ENCODE measurements around the gene SYNGR2.
A peak's percentile ranks its signal among the peaks of the same experiment; 100 is the strongest.

Gene SYNGR2

DNA sequence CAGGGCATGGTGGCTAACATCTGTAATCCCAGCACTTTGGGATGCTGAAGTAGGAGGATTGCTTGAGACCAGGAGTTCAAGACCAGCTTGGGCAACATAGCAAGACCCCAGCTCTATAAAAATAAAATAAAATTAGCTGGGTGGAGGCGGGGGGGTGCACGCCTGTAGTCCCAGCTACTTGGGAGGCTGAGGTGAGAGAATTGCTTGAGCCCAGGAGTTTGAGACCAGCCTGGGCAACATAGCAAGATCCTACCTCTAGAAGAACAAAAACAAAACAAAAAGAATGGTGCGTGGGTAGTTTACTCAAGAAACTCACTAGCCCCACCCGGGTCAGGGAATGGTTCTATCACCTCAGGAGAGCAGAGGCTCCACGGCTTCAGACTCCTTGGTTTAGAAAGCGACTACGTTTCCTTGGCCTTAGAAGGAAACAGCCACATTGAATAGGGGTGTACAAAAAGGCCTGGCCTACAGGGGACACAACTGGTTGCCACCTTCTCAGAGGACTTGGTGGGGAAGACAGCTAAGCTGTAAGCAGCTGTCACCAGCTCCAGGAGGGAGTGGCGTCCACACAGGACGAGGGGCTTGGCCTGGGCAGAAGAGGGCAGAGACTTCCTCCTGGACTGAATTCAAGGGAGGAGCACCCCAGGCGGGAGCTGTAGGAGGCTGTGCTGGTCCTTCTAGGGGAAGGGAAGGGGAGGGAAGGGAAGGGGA lies 17.8 kb downstream of the SYNGR2 start:
- Mint-ChIP-seq H3K9me3 (ENCODE audit: low read depth) (no peaks in the 10 kb centered on the region), H3K27me3 (no peaks in the 10 kb centered on the region)

DNA sequence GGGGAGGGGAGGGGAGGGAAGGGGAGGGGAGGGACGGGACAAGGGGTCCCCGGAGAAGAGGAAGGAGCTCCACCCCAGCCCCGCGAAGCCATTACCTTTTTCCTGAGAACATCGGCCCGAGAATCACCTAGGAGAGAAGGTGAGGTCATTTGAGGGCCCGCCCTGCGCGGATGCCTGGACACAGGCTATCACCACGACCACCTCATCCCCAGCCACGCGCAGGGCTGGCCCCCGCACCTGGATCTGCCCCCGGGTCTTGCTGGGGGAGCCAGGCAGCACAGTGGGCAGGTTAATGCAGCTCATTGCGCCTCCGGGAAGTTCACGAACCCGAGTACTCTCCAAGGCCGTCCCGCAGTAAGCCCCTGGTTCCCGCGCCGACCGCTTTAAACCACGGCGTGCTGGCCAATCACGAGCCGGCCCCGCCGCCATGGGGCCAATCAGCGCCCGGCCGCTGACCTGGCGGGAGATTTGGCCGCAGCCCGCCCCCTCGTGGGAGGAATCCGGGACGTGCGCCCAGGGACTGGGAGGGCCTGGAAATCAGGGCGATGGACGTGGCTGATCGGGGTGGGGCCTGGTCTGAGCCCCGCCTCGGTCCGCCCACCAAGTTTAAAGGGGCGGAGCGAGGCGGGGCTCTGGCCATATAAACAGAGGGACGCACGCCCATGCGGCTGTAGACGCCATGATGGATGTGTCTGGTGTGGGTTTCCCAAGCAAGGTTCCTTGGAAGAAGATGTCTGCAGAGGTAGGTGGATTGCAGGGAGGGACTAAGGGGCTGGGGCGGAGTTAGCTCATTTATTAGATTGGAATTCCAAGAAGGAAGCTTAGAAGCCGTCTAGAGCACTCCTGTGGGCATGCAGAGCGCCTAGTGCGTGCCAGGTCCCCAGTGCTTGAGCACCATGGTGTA lies 18.6 kb downstream of the SYNGR2 start, which contains the start of the genes AFMID and TK1:
AFMID (plus strand) TSS at position 671 of the 904 bp plus-strand sequence; CDS start at position 680, 9 bp downstream.
TK1 (minus strand) TSS at position 361 of the 904 bp plus-strand sequence; CDS start at position 303, 58 bp downstream.
- peak within 1 kb of the TSS; percentile 64 for H3K27ac Mint-ChIP-seq
- peak within 1 kb of the TSS; percentile 90 for H3K4me3 Mint-ChIP-seq
- no peaks in the 10 kb centered on the region for H3K27me3 Mint-ChIP-seq
- H3K36me3 Mint-ChIP-seq: no peaks in the 10 kb centered on the region
- peaks cover 12% of the 10 kb centered on the region for H3K4me1 Mint-ChIP-seq (ENCODE audit: low read depth)
- H3K9me3 Mint-ChIP-seq (ENCODE audit: low read depth): no peaks in the 10 kb centered on the region

More for the DNA sequence above, 17.8 kb downstream of the SYNGR2 start:
- peak overlapping the region; percentile 61 for H3K27ac Mint-ChIP-seq
- peak overlapping the region; percentile 80 for H3K4me3 Mint-ChIP-seq
- H3K36me3 Mint-ChIP-seq: no peaks in the 10 kb centered on the region
- H3K4me1 Mint-ChIP-seq (ENCODE audit: low read depth): peaks cover 12% of the 10 kb centered on the region

GRCh38 chr17:78196716-78197115 lies 28.3 kb downstream of the SYNGR2 start:
- H3K27me3 Mint-ChIP-seq: no peaks in the 10 kb centered on the region
- no peaks in the 10 kb centered on the region for H3K4me1 Mint-ChIP-seq (ENCODE audit: low read depth)
- H3K36me3 Mint-ChIP-seq: no peaks in the 10 kb centered on the region
- H3K9me3 Mint-ChIP-seq (ENCODE audit: low read depth): no peaks in the 10 kb centered on the region
- H3K4me3 Mint-ChIP-seq: no peak overlapping the region
- no peak overlapping the region for H3K27ac Mint-ChIP-seq

DNA sequence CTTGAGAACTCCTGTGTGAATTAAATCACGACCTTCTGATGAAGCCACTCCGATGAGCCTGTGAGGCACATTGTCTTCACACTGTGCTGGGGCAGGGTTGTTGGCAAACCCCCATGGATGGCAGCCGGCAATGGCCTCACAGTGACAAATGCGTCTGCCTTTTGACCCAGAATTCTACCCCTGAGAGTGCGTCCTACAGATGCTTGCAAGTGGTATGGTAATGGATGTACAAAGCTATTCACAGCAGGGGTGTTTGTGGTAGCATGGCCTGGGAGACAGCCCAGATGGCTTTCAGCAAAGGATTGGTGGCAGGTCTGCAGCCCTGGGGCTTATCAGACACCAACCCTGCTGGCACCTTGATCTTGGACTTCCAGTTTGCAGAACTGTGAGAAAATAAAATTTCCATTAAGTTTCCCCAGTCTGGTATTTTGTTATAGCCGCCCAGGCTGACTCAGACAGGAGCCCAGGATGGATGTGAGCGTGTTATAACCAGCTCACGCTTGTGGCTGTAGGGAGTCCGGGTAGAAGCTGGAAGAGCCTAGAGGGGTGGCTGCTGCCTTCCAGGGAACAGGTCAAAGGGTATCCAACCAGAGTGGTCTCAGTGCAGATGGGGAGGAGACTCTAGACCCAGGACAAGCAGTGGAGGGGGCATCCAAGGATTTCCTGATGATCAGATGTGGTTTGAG lies 28.9 kb downstream of the SYNGR2 start:
- no peak overlapping the region for H3K27ac Mint-ChIP-seq

GRCh38 chr17:78200451-78200850 lies 32.1 kb downstream of the SYNGR2 start:
- Mint-ChIP-seq H3K4me1 (ENCODE audit: low read depth) (no peaks in the 10 kb centered on the region), H3K27me3 (no peaks in the 10 kb centered on the region), H3K9me3 (ENCODE audit: low read depth) (no peaks in the 10 kb centered on the region), H3K36me3 (peaks cover 3% of the 10 kb centered on the region), H3K27ac (no peak overlapping the region), H3K4me3 (no peak overlapping the region)

More for the DNA sequence above, 28.9 kb downstream of the SYNGR2 start:
- Mint-ChIP-seq H3K4me3 (no peak overlapping the region), H3K27me3 (no peaks in the 10 kb centered on the region), H3K9me3 (ENCODE audit: low read depth) (no peaks in the 10 kb centered on the region), H3K4me1 (ENCODE audit: low read depth) (no peaks in the 10 kb centered on the region), H3K36me3 (no peaks in the 10 kb centered on the region)

- H3K9me3 Mint-ChIP-seq (ENCODE audit: low read depth): no peaks in the 10 kb centered on the region
- H3K4me3 Mint-ChIP-seq: no peak overlapping the region
- H3K27me3 Mint-ChIP-seq: no peaks in the 10 kb centered on the region
- no peaks in the 10 kb centered on the region for H3K4me1 Mint-ChIP-seq (ENCODE audit: low read depth)
- no peak overlapping the region for H3K27ac Mint-ChIP-seq
- peaks cover 3% of the 10 kb centered on the region for H3K36me3 Mint-ChIP-seq
These were observed 34.3 kb downstream of the SYNGR2 start for GRCh38 chr17:78202666-78203065.

DNA sequence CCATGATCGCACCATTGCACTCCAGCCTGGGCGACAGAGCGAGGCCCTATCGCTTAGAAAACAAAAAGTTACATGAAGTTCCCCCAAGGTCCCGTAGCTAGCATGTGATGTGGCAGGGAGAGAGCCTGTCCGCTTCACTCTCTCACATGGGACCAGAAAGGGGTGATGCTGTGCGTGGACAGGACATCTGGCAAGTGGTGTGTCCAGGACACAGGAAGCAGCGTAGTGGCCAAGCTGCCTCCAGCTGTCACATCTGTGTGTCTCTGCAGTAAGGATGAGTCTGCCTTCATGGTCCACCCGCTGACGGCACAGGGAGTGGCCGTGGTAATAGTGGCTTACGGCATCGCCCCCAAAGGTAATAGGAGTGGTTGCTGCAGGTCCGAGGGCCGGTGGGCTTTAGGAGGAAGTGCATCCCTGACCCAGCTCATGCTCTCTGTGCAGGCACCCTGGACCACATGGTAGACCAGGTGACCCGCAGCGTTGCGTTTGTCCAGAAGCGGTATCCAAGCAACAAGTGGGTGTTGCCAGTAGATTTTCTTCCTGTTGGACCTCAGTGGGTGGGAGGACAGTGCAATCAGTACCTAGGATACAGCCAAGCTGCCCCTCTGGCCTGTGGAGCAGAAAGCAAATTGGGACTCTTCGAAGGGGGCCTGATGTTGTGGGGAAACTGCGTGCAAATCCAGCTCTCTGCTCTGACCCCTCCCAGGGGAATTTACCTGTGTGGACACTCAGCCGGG lies 36.2 kb downstream of the SYNGR2 start:
- Mint-ChIP-seq H3K27me3 (no peaks in the 10 kb centered on the region), H3K36me3 (peaks cover 3% of the 10 kb centered on the region), H3K4me1 (ENCODE audit: low read depth) (no peaks in the 10 kb centered on the region), H3K9me3 (ENCODE audit: low read depth) (no peaks in the 10 kb centered on the region), H3K4me3 (no peak overlapping the region), H3K27ac (no peak overlapping the region)

GRCh38 chr17:78205124-78205775 lies 36.9 kb downstream of the SYNGR2 start:
- Mint-ChIP-seq H3K27me3 (no peaks in the 10 kb centered on the region), H3K4me3 (no peak overlapping the region), H3K27ac (no peak overlapping the region), H3K36me3 (peaks cover 3% of the 10 kb centered on the region), H3K9me3 (ENCODE audit: low read depth) (no peaks in the 10 kb centered on the region), H3K4me1 (ENCODE audit: low read depth) (no peaks in the 10 kb centered on the region)

- H3K4me1 Mint-ChIP-seq (ENCODE audit: low read depth): no peaks in the 10 kb centered on the region
- H3K27ac Mint-ChIP-seq: no peak overlapping the region
- H3K4me3 Mint-ChIP-seq: no peak overlapping the region
- peaks cover 3% of the 10 kb centered on the region for H3K36me3 Mint-ChIP-seq
- H3K9me3 Mint-ChIP-seq (ENCODE audit: low read depth): no peaks in the 10 kb centered on the region
- no peaks in the 10 kb centered on the region for H3K27me3 Mint-ChIP-seq
These were observed 37.9 kb downstream of the SYNGR2 start for GRCh38 chr17:78206298-78206697.

DNA sequence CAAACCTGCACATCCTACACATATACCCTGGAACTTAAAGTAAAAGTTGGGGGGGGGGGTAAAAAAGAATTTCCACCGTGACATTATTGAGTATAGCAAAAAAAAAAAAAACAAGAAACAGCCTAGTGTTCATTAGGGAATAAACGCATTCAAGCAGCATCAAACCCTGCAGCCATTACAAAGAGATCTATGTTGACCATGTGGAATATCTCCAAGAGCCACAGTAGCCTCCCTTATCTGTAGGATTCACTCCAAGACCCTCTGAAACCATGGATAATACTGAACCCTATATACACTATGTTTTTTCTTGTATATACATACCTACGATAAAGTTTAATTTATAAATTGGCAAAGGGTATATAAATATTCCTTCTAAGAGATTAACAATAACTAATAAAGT lies 40.1 kb downstream of the SYNGR2 start:
- Mint-ChIP-seq H3K27ac (no peak overlapping the region), H3K4me3 (no peak overlapping the region), H3K9me3 (ENCODE audit: low read depth) (no peaks in the 10 kb centered on the region), H3K27me3 (no peaks in the 10 kb centered on the region), H3K36me3 (peaks cover 3% of the 10 kb centered on the region), H3K4me1 (ENCODE audit: low read depth) (no peaks in the 10 kb centered on the region)

DNA sequence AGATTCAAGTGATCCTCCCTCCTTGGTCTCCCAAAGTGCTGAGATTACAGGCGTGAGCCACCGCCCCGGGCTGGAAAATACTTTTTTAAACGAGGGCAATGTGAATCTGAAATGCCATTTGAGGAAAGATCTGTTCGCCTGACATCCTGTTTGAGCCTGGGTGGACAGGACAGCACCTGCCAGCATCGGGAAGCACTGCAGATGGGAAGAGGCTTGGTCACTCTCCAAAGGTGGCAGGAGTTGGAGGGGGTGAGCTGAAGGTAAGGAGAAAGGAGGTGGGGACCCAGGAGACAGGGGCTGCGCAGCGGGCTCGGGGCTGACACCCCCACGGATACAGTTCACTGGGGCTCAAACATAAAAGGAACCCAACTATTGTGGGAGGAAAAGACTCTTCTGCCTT lies 41.7 kb downstream of the SYNGR2 start:
- H3K27me3 Mint-ChIP-seq: no peaks in the 10 kb centered on the region
- no peaks in the 10 kb centered on the region for H3K36me3 Mint-ChIP-seq
- no peak overlapping the region for H3K27ac Mint-ChIP-seq
- H3K4me3 Mint-ChIP-seq: no peak overlapping the region
- no peaks in the 10 kb centered on the region for H3K9me3 Mint-ChIP-seq (ENCODE audit: low read depth)
- peaks cover 2% of the 10 kb centered on the region for H3K4me1 Mint-ChIP-seq (ENCODE audit: low read depth)

DNA sequence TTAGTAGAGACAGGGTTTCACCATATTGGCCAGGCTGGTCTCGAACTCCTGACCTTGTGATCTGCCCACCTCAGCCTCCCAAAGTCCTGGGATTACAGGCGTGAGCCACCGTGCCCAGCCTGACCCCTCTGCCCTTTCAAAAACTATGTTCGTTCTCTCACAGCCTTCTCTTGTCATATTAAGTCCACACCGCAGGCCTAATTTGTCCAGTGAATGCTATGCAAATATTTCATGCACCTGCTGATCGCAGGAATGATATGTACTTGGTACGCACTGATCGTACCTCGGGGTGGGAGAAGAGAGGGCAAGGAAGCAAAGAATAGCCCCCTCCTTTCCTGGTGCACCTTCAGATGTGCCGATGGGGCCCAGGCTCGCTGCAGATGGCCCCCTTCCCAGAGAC lies 42.7 kb downstream of the SYNGR2 start:
- no peaks in the 10 kb centered on the region for H3K9me3 Mint-ChIP-seq (ENCODE audit: low read depth)
- H3K4me1 Mint-ChIP-seq (ENCODE audit: low read depth): peaks cover 2% of the 10 kb centered on the region
- no peak overlapping the region for H3K4me3 Mint-ChIP-seq
- H3K27ac Mint-ChIP-seq: no peak overlapping the region
- no peaks in the 10 kb centered on the region for H3K36me3 Mint-ChIP-seq
- no peaks in the 10 kb centered on the region for H3K27me3 Mint-ChIP-seq

- no peaks in the 10 kb centered on the region for H3K27me3 Mint-ChIP-seq
- peaks cover 2% of the 10 kb centered on the region for H3K4me1 Mint-ChIP-seq (ENCODE audit: low read depth)
- H3K4me3 Mint-ChIP-seq: peak within 1 kb of the TSS; percentile 88
- no peaks in the 10 kb centered on the region for H3K9me3 Mint-ChIP-seq (ENCODE audit: low read depth)
- H3K36me3 Mint-ChIP-seq: no peaks in the 10 kb centered on the region
- no peak within 1 kb of the TSS for H3K27ac Mint-ChIP-seq
These were observed 45.8 kb downstream of the SYNGR2 start, which contains the start of gene BIRC5 for GRCh38 chr17:78214016-78214705. BIRC5 (plus strand) TSS chr17:78214253; CDS start chr17:78214317, 64 bp downstream.

All from activated naive CD8-positive, alpha-beta T cell (primary cell).